Myocyte (in vitro differentiated cells): Measurements from ENCODE around the gene FPGS. TPM values are rescaled to one million over a fixed set of nuclear protein-coding genes. Genes with fewer than 3 reads are reported as not detected.

ENCODE experiments used
- DNase-seq: peaks from one replicate; pipeline ENCODE4 v3.0.0-alpha.2; 2012; ENCODE audit warnings: low read depth
- total RNA-seq: library from RNA; depleted of rRNA; stranded (reverse); fragments of >200 nt; gene quantifications from 2 replicates; pipeline ENCODE4 v1.2.3, GENCODE V29; 2014

Gene FPGS
- total RNA-seq, 1 donor from 2014 or later = 141 TPM

- no peak for DNase-seq
Measured at GRCh38 chr9:127810378-127811187, 7.9 kb downstream of the FPGS start.

GRCh38 chr9:127812011-127812410 is 9.3 kb downstream of the FPGS start:
- no peak for DNase-seq

GRCh38 chr9:127812936-127813675 is 10.4 kb downstream of the FPGS start:
- DNase-seq = no peak

GRCh38 chr9:127813686-127814226 is 11.1 kb downstream of the FPGS start:
- no peak for DNase-seq

GRCh38 chr9:127814619-127815511 is 12.2 kb downstream of the FPGS start:
- no peak for DNase-seq

GRCh38 chr9:127815512-127816361 is 13.1 kb downstream of the FPGS start:
- DNase-seq = no peak

GRCh38 chr9:127816362-127816725 is 13.7 kb downstream of the FPGS start:
- DNase-seq = no peak

- DNase-seq = no peak
Measured at GRCh38 chr9:127816728-127817127, 14.0 kb downstream of the FPGS start.

- DNase-seq = peak; percentile 97
Measured at GRCh38 chr9:127817881-127818434, 15.3 kb downstream of the FPGS start.

- DNase-seq = no peak
Measured at GRCh38 chr9:127818574-127818973, 15.9 kb downstream of the FPGS start.

GRCh38 chr9:127822108-127822507 is 19.4 kb downstream of the FPGS start:
- DNase-seq = no peak

GRCh38 chr9:127825319-127826051 is 22.8 kb downstream of the FPGS start:
- DNase-seq = no peak

GRCh38 chr9:127826253-127826913 is 23.7 kb downstream of the FPGS start:
- DNase-seq = no peak

- peak; percentile 69 for DNase-seq
Measured at GRCh38 chr9:127828262-127829031, 25.8 kb downstream of the FPGS start.

GRCh38 chr9:127829205-127829906 is 26.7 kb downstream of the FPGS start:
- DNase-seq = no peak

GRCh38 chr9:127832248-127832647 is 29.6 kb downstream of the FPGS start:
- DNase-seq = no peak

- DNase-seq = peak; percentile 32
Measured at GRCh38 chr9:127833555-127833954, 30.9 kb downstream of the FPGS start.
